ENCODE data around the gene ABCA10.

ABCA10 gene

DNA sequence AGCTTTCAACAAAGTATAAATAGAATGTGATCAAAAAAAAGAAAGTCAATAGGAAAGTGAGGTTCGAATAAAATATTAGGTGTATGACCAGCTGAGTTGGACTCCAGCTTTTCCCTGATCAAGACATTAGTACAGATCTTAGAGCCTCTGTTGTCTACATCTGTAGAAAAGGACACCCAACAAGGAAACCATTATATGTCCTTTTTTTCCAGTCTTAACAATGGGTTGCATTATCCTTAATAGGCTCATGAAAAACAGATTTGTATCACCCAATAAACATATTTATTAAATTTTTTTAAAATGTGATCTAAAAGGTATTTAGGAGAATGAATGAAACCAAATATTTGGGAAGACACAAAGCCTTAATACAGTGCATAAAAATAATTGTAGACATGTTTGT lies 105.0 kb downstream of the ABCA10 start (continued):
- TF ChIP-seq ZNF513 (tag by site-specific recombination; IDR thresholded peaks at IDR 0.05) = no peak
- no peak for TF ChIP-seq ZNF426 (tag by site-specific recombination; IDR thresholded peaks at IDR 0.05)

DNA sequence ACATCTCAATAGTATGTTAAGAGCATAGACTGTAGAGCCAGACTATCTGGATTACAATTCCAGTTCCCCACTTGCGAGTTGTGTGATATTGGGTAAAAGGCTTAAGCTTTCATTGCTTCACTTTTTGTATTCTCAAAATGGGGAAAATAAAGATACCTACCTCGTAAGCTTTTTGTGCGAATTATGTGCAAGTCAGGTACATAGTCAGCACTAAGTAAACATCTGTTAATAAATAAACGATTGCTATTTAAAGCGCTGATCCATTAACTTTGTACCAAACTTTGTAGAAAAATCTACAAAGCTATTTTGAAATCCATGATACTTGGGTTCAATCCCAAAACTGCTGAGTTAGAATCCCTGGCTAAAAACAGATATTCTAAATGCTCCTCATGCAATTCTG lies 106.6 kb downstream of the ABCA10 start:
- CTCF ChIA-PET = no interaction called here
- H3K4me3 ChIP-seq (ENCODE audit: low read depth, low read length) = no peak overlapping the region
- POLR2A ChIA-PET = no interaction called here

GRCh38 chr17:69117855-69118784 lies 110.5 kb downstream of the ABCA10 start:
- H3K27ac ChIP-seq (ENCODE audit: extremely low read depth, low read depth, low read length) = no peak overlapping the region
- ChIA-PET CTCF (no interaction called here), POLR2A (no interaction called here)
- no peaks in the 10 kb centered on the region for H3K36me3 ChIP-seq (ENCODE audit: control insufficient read depth in 2 of 2, insufficient read depth in 1 of 2, low read length in 2 of 2)
- no peaks in the 10 kb centered on the region for H3K4me1 ChIP-seq (ENCODE audit: control insufficient read depth, insufficient read depth, low read length)
- H3K9me3 ChIP-seq (ENCODE audit: control insufficient read depth, insufficient read depth, low read depth, low read length) = no peaks in the 10 kb centered on the region
- TF ChIP-seq, protein P1, sequence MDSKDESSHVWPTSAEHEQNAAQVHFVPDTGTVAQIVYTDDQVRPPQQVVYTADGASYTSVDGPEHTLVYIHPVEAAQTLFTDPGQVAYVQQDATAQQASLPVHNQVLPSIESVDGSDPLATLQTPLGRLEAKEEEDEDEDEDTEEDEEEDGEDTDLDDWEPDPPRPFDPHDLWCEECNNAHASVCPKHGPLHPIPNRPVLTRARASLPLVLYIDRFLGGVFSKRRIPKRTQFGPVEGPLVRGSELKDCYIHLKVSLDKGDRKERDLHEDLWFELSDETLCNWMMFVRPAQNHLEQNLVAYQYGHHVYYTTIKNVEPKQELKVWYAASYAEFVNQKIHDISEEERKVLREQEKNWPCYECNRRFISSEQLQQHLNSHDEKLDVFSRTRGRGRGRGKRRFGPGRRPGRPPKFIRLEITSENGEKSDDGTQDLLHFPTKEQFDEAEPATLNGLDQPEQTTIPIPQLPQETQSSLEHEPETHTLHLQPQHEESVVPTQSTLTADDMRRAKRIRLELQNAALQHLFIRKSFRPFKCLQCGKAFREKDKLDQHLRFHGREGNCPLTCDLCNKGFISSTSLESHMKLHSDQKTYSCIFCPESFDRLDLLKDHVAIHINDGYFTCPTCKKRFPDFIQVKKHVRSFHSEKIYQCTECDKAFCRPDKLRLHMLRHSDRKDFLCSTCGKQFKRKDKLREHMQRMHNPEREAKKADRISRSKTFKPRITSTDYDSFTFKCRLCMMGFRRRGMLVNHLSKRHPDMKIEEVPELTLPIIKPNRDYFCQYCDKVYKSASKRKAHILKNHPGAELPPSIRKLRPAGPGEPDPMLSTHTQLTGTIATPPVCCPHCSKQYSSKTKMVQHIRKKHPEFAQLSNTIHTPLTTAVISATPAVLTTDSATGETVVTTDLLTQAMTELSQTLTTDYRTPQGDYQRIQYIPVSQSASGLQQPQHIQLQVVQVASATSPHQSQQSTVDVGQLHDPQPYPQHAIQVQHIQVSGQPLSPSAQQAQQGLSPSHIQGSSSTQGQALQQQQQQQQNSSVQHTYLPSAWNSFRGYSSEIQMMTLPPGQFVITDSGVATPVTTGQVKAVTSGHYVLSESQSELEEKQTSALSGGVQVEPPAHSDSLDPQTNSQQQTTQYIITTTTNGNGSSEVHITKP (tag by site-specific recombination; IDR thresholded peaks at IDR 0.05) = 0 out of 2 replicates have a peak, but pooled peaks have one; percentile 16
- no peak for TF ChIP-seq ZNF202 (tag by site-specific recombination; IDR thresholded peaks at IDR 0.05; ENCODE audit: borderline replicate concordance)
- H3K4me3 ChIP-seq (ENCODE audit: low read depth, low read length) = no peak overlapping the region

More for the DNA sequence above, 106.6 kb downstream of the ABCA10 start:
- H3K36me3 ChIP-seq (ENCODE audit: control insufficient read depth in 2 of 2, insufficient read depth in 1 of 2, low read length in 2 of 2) = no peaks in the 10 kb centered on the region
- no peak overlapping the region for H3K27ac ChIP-seq (ENCODE audit: extremely low read depth, low read depth, low read length)
- TF ChIP-seq ZNF621 (tag by site-specific recombination; IDR thresholded peaks at IDR 0.05) (no peak), ZNF292 (tag by site-specific recombination; IDR thresholded peaks at IDR 0.05; ENCODE audit: borderline replicate concordance, low read depth) (no peak), ZBTB20 (tag by site-specific recombination; IDR thresholded peaks at IDR 0.05) (no peak), ZNF623 (tag by site-specific recombination; IDR thresholded peaks at IDR 0.05) (no peak), ZNF433 (tag by site-specific recombination; IDR thresholded peaks at IDR 0.05; ENCODE audit: low read depth) (no peak), GLIS2 (tag by site-specific recombination; IDR thresholded peaks at IDR 0.05) (no peak), ZNF221 (tag by site-specific recombination; IDR thresholded peaks at IDR 0.05; ENCODE audit: borderline replicate concordance) (no peak), ZNF174 (tag by site-specific recombination; IDR thresholded peaks at IDR 0.05) (no peak), OSR2 (tag by site-specific recombination; IDR thresholded peaks at IDR 0.05) (no peak), ZNF580 (tag by site-specific recombination; IDR thresholded peaks at IDR 0.05) (no peak), GLI4 (tag by site-specific recombination; IDR thresholded peaks at IDR 0.05) (no peak), HOXC10 (CRISPR knock-in tag; IDR thresholded peaks at IDR 0.05) (no peak), MEIS1 (CRISPR knock-in tag; IDR thresholded peaks at IDR 0.05; ENCODE audit: borderline replicate concordance) (no peak), ZNF114 (tag by site-specific recombination; IDR thresholded peaks at IDR 0.05) (no peak), GFI1B (tag by site-specific recombination; IDR thresholded peaks at IDR 0.05) (no peak), ZNF777 (tag by site-specific recombination; IDR thresholded peaks at IDR 0.05; ENCODE audit: borderline replicate concordance) (no peak), ZNF747 (tag by site-specific recombination; IDR thresholded peaks at IDR 0.05) (no peak)
- TF ChIP-seq, protein P2, sequence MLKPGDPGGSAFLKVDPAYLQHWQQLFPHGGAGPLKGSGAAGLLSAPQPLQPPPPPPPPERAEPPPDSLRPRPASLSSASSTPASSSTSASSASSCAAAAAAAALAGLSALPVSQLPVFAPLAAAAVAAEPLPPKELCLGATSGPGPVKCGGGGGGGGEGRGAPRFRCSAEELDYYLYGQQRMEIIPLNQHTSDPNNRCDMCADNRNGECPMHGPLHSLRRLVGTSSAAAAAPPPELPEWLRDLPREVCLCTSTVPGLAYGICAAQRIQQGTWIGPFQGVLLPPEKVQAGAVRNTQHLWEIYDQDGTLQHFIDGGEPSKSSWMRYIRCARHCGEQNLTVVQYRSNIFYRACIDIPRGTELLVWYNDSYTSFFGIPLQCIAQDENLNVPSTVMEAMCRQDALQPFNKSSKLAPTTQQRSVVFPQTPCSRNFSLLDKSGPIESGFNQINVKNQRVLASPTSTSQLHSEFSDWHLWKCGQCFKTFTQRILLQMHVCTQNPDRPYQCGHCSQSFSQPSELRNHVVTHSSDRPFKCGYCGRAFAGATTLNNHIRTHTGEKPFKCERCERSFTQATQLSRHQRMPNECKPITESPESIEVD (tag by site-specific recombination; IDR thresholded peaks at IDR 0.05) = no peak
- no peaks in the 10 kb centered on the region for H3K4me1 ChIP-seq (ENCODE audit: control insufficient read depth, insufficient read depth, low read length)
- H3K9me3 ChIP-seq (ENCODE audit: control insufficient read depth, insufficient read depth, low read depth, low read length) = no peaks in the 10 kb centered on the region
